Activated CD8-positive, alpha-beta memory T cell treated with anti-CD3 and anti-CD28 coated beads for 24 hours (primary cell): ENCODE results near the gene KIF14.
A peak's percentile ranks its signal among the peaks of the same experiment; 100 is the strongest.
"Not testable (repeated sequence)": the region's sequence is repeated elsewhere in the genome, so short reads cannot be mapped to it uniquely, and the experiment has no call there.

Experiments
- DNase-seq: peaks from one replicate; pipeline ENCODE4 v3.0.0-alpha.2; 2020

KIF14 gene

DNA sequence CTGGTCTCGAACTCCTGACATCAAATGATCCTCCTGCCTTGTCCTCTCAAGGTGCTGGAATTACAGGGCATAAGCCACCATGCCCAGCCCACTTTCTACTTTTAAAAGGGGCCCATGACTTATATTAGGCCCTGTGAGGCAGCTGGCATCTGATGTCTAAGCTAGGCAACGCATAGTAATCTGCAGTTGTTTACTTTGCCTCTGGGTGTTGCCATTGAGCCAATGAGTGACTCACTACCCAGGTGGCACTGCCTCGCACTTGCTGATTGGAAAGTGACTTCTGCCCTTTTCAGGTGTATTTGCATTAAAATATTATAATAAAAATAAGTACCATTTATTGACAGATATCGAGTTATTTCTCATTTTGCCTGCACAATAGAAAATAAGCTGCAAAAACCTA lies 84.9 kb downstream of the KIF14 start:
- no peak for DNase-seq

DNA sequence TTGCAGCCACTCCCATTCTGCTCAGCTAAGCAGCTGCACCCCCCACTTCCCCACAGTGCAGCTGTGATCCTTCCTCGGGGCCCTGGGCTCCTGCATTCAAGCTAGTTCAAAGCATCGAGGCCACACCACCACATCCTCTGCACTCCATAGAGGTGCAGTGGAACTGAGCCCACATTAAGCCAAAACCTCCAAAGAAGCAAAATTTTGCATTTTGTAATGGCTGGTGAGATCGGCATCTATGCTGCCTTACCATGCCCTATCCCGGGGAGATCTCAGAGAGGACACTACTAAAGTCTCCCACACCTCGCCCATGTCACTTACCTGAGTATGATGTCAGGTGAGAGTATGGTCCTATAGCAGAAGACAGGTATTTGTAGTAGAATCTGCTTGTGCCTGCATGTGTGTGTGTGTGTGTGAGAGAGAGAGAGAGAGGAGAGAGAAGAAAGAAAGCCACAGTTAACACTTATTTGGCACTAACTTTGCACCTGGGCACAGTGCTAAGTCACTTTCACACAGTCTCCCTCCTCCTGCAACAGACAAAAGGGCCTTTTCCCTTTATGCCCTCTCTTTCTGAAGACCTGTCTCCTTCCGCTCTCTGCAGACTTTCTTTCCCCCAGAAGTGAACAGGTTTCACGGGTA lies 89.8 kb downstream of the KIF14 start:
- peak; percentile 64 for DNase-seq

DNA sequence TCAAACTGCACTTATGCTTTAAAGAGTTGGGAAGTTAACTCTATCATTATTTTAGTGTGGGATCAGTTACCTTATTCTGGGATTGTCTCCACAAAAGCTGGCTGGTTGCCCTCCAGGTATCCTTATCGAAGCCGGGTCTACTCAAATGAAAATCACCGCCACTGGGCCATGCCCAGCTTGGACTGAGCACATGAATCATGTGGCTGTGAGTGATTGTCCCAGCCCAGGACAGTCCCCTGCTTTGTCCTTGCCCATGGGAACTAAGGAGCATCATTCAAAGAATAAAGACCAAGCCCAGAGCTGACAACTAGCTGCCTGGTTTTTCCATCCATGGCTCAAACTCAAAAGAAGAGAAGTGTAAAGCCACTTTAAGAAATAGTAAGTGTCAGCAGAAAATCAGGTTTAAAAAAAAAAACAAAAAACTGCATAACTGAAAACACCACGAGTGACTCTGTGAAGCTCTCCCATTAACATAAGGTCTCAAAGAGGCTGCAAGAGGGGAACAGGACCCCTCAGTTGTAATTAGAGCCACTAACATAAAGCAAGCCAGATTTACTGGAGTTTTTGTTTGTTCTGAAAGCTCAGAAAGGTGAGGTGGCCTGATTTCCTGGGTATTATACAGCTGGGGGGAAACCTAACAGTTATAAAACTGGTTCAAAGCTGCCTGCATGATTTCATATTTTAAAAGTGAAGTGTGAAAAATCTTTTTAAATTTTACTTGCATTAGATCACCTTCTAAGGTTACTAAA lies 91.5 kb downstream of the KIF14 start:
- DNase-seq: no peak

DNA sequence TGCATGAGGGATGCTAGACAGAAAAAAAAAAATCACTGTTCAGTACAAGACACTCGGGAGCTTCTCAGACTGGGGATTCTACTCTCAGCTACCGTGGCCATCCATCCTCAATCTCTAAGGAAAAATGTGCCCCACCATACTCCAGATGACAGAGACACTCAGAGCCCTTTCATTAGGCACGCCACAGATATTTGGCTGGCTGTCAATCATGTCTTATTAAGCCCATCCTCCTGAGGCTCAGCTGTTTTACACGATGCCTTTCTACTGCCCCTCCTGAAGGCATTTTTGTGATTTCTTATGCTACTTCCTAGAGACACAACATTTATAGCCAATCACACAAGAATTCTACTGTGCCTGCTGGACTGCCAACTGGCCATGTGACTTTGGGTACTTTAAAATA lies 92.9 kb downstream of the KIF14 start:
- DNase-seq: no peak

DNA sequence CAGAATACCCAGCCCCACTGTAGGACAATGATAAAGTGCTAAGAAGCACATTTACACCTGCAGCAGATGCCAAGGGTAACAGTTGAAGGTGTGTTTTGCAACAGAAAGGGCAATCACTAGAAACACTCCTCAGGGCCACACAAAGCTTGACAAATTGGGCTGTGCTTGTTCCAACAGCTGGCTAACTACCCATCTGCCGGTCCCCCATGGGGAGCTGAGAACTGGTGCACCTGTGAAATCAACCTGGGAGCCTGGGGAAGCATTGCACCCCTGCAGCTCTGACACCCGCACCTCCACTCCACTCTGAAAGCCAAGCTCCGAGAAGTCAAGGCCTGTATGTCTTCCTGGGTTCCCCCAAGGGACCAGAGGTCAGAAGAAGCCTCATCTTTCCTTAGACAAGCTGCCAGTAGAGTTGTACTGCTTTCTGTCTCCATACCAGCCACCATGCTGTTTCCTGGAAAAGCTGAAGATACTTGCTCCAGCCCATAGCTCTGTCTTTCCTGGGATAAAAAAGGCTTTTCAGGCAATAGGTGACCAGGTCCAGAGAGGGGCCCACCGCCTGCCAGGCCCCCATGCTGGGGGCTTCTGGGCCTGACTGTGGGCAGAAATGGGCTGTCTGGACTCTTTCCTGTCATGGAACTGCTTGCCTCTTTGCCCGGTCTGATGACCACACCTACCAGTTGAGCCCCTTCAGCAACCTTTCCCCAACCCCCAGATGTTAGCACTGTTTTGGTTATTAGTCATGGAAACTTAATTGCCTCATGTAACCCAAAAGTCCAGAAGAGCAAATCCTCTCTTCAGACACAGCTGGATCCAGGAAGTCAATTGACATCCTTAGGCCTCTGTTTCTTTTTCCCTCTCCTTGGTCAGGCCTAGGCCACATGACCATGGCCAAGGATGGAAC lies 93.6 kb downstream of the KIF14 start:
- no peak for DNase-seq

DNA sequence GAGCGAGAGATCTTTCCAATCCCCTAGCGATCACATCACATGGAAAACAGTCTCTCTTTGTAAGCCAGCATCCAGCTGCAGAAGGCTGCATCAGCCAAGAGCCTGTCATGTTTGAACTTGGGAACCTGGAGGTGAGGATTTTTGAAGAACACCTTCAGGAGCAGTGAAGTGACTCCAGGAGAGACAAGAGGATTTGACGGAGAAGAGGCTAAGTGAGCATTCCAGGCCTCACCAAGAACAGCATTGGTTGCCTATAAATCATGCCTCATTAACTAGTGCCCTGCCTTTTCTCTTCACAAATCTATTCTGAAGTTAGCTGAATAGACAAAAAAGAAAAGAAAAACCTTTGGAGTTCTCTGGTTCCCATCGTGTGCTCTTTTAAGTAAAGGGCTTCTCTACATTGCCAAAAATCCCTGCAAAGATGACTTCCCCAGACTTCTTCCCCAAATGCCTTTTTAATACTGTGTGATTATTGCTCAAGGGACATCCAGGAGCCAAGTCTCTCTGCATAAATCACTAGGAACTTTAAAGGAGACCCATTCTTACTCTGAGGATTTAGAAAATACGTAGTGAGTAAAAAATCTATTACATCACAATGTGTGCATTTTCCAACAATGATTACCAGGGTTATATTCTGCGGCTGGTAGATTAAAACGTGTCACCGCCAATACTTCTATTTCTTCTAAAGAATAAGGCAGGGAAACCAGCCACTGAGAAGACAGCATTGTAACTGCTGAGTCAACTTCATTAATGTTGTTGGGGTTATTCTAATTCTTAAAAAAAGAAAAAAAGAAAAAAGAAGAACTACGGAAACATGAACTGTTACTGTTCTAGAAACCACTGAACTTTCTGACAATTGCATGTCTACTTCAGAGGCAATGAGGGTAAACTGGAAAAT lies 95.2 kb downstream of the KIF14 start:
- DNase-seq: no peak

DNA sequence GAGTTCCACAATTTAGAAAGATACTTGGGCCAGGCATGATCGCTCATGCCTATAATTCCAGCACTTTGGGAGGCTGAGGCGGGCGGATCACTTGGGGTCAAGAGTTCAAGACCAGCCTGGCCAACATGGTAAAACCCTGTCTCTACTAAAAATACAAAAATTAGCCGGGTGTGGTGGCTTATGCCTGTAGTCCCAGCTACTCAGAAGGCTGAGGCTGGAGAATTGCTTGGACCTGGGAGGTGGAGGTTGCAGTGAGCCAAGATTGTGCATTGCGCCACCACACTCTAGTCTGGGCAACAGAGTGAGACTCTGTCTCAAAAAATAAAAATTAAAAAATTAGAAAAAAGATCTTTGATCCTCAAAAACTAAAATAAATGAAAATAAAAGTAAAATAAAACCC lies 96.0 kb downstream of the KIF14 start:
- DNase-seq: not testable (repeated sequence)

DNA sequence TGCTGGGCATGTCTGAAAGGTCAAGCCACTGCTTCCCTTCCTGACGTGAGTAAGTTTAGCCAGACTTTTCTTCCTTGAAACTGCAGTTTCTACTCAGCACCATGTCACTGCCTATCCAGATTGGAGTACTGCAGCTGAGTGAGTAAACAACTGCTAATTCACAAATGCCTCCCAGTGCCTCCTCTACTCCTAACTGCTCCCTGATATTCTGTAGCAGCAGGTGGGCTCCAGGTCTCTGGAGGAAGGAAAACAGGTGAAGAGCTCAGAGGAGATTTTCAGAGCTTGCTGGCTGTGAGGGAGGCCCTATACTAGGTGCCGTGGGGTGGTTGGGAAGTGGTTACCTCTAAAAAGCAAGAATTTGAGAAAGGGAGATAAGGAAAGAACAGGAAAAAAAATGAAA lies 96.5 kb downstream of the KIF14 start:
- DNase-seq: no peak

DNA sequence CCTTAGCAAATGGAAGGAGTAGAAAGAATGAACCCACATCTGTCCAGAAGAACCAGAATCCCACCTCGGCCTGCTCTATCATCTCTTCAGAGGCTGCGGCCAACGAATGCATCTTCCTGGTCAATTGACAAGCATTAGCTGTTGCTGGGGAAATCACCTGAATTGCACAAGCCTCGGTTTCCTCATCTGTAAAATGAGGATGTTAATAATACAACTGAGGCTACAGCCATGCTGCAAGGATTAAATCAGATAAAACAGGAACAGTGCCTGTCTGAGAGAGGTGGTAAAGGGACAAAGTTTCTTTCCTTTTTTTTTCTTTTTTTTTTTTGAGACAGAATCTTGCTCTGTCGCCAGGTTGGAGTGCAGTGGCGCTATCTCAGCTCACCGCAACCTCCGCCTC lies 99.8 kb downstream of the KIF14 start:
- no peak for DNase-seq

DNA sequence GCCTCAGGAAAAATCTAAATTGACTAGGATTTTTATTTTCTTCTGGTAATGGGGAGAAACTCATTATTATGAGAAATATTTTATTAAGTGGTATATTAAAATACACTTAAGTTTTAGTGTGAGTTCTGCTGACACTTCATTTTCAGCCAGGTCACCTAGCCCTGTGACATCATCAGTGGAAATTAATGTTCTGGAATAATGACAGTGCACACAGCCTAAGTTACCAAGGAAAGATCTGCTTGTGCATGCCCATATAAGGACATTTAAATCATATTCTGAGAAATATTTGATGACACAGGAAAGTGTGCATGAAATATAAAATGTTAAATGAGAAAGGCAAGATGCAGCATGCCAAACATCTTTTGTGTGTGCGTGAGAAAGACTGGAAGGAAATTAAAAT lies 102.0 kb downstream of the KIF14 start:
- DNase-seq: no peak

DNA sequence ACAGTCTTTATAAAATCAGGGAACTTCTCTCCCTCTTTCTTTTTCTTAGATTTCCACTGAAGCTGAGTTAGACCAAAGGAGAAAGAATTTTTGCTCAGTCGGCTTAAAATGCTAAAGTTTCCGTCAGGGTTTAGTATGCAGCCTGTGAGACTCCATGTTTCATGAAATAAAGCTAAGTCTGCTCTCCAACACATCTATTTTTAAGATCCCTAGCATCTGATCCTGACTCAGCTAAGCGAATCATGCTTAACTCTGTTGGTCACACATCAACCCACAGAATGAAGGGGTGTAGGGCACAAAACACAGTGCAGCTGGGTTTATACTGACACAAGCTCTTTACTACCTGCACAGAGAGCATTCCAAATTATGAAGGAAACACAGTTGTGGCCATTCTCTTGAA lies 108.4 kb downstream of the KIF14 start:
- DNase-seq: no peak

DNA sequence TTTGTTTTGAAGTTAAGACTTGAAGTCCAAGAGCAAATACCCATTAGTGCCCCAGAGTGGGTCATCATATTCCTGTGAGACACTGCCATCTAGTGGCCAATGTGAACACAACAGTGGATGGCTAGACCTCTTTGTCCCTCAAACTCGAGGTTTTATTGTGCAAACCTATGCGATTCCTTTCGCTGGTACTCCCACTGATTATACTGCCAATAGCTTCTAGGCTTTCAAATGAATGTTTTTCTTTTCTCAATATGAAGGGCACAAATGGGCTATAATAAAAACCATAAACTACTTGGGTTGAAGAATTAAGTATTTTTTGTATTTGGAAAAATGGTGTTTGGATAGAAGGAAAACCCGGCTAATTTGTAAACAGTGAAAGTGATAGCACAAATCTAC lies 110.3 kb downstream of the KIF14 start:
- DNase-seq: peak; percentile 79

DNA sequence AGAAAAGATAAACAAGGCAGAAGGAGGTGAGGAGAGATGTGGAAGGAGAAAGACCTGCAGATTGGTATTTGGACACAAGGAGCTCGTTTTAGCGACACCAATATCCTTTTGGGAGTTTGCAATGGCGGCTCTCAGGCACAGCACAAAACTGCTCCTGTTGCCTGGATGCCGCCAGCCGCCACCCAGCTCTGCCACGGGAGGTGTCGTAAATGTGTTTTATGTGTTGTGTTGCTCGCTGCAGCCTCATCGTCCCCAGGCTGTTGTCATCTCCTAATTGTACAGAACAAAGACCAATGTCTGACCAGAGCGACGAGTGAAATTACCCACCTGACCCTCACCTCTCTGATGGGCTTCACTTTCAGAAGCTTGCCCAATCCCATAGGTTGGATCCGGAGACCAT lies 114.1 kb downstream of the KIF14 start:
- DNase-seq: no peak

DNA sequence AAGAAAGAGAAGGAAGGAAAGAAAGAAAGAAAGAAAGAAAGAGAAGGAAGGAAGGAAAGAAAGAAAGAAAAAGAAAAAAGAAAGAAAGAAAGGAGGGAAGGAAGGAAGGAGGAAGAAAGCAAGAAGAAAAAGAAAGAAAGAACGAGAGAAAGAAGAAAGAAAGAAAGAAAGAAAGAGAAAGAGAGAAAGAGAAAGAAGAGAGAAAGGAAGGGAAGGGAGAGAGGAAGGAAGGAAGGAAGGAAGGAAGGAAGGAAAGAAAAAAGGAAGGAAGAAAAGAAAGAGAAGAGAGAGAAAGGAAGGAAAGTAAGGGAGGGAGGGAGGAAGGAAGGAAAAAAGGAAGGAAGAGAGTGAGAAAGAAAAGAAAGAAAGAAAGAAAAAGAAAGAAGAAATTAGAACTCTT lies 115.3 kb downstream of the KIF14 start:
- no peak for DNase-seq
